Panc1 (cell line): Measurements from ENCODE around the gene B3GAT3. TPM values are rescaled to one million over a fixed set of nuclear protein-coding genes. Genes with fewer than 3 reads are reported as not detected.

Experiments
- ATAC-seq: fragments of 200-7000 bp; cut with Tn5 transposase; 2 replicates; pipeline ENCODE4 v1.9.1; 2020; ENCODE audit warnings: mild to moderate bottlenecking, moderate library complexity
- BruUV-seq: library from RNA; stranded (reverse); fragments of 400-500 nt; replicated peaks from 2 replicates; lab custom pipeline; 2021; lab: Mats Ljungman, UMichigan
- CTCF ChIA-PET: fragments of 300-600 bp; sonication (Branson Sonifier 250); formaldehyde crosslinking; loops from one replicate; lab custom pipeline; 2022; ENCODE audit warnings: antibody characterized with exemption; lab: Charles Lee
- POLR2A ChIA-PET: fragments of 300-600 bp; sonication (Branson Sonifier 250); formaldehyde crosslinking; loops from one replicate; lab custom pipeline; 2022; ENCODE audit warnings: antibody characterized with exemption; lab: Charles Lee
- DNase-seq: peaks from one replicate; pipeline ENCODE4 v3.0.0-alpha.2; 2010; ENCODE audit warnings: low read depth, low spot score
- H3K27ac ChIP-seq: 2 replicates; pipeline ENCODE4 v1.5.1; 2011; ENCODE audit warnings: mild to moderate bottlenecking, low read length, inconsistent platforms
- H3K27me3 ChIP-seq: fragments of 200-500 bp; sonication (Bioruptor generic); 2 replicates; pipeline ENCODE4 v1.6.0; 2014; ENCODE audit warnings: low read length, inconsistent platforms; ENCODE audit not compliant: control insufficient read depth, insufficient read depth
- H3K36me3 ChIP-seq: fragments of 200-500 bp; sonication (Bioruptor generic); 2 replicates; pipeline ENCODE4 v1.5.1; 2014; ENCODE audit warnings: inconsistent platforms, mild to moderate bottlenecking, low read length, moderate library complexity; ENCODE audit not compliant: control insufficient read depth, insufficient read depth
- H3K4me1 ChIP-seq: 2 replicates; pipeline ENCODE4 v1.5.1; 2011; ENCODE audit warnings: inconsistent platforms, mild to moderate bottlenecking, low read length, moderate library complexity; ENCODE audit not compliant: control insufficient read depth, insufficient read depth
- H3K4me3 ChIP-seq, 2 experiments: 2 replicates each; pipeline ENCODE4 v1.5.1; 2011 to 2012; ENCODE audit warnings: low read depth in 2 of 2, low read length in 2 of 2, mild to moderate bottlenecking in 2 of 2, inconsistent platforms in 1 of 2, moderate library complexity in 1 of 2
- H3K9me3 ChIP-seq: fragments of 200-500 bp; sonication (Bioruptor generic); 2 replicates; pipeline ENCODE4 v1.5.1; 2014; ENCODE audit warnings: low read depth, mild to moderate bottlenecking, inconsistent platforms, low read length, moderate library complexity; ENCODE audit not compliant: control insufficient read depth, insufficient read depth
- CTCF ChIP-seq: fragments of 450-650 bp; IDR thresholded peaks from 2 replicates; pipeline ENCODE4 v1.5.1; 2017; ENCODE audit warnings: mild to moderate bottlenecking
- POLR2AphosphoS5 ChIP-seq: IDR thresholded peaks from 2 replicates; pipeline ENCODE4 v1.6.1; 2012; ENCODE audit warnings: mild to moderate bottlenecking, low read depth, low read length, moderate library complexity
- REST ChIP-seq, 2 experiments: IDR thresholded peaks; 2 replicates each; pipeline ENCODE4 v1.6.1; 2011 to 2012; ENCODE audit warnings: low read depth in 2 of 2, control low read depth in 1 of 2, low read length in 1 of 2, mild to moderate bottlenecking in 1 of 2, moderate library complexity in 1 of 2; ENCODE audit not compliant: insufficient read depth in 1 of 2
- SIN3A ChIP-seq: IDR thresholded peaks from 2 replicates; pipeline ENCODE4 v1.6.1; 2012; ENCODE audit warnings: low read depth, mild to moderate bottlenecking, low read length, moderate library complexity, borderline replicate concordance; ENCODE audit not compliant: insufficient read depth
- TCF7L2 ChIP-seq: IDR thresholded peaks from 2 replicates; pipeline ENCODE4 v1.6.1; 2011; ENCODE audit warnings: mild to moderate bottlenecking, low read depth, low read length, inconsistent platforms
- in situ Hi-C: cut with HindIII; loops from 2 replicates; pipeline ENCODE4 v1.10.0; 2016; ENCODE audit warnings: low sequenced_read_pairs, low pct_unique_long_range_greater_than_20kb
- intact Hi-C: fragments of 100-400 bp; cut with micrococcal nuclease; formaldehyde crosslinking; loops from one replicate; pipeline ENCODE4 v1.10.0; 2022; ENCODE audit not compliant: unreplicated experiment
- total RNA-seq: library from RNA; stranded (reverse); gene quantifications from one replicate; pipeline ENCODE4 v1.2.1, GENCODE V29; 2021; ENCODE audit not compliant: unreplicated experiment

The B3GAT3 gene
- total RNA-seq, 1 experiment from 2014 or later = 68.2 TPM

GRCh38 chr11:62610403-62610802, 11.4 kb downstream of the B3GAT3 start:
- H3K27ac ChIP-seq = 0 out of 2 replicates have a peak overlapping the region, but pooled peaks have one; percentile 23
- ATAC-seq (no peak), DNase-seq (no peak)
- CTCF ChIA-PET = interaction anchor here (1.5 kb wide), 1 partner anchor 54 kb away, joined by 3 read pairs; the partner anchor contains the start of genes C11orf98 and CSKMT
- BruUV-seq = TSS peak; percentile 45
- H3K4me3 ChIP-seq = no peak overlapping the region
- intact Hi-C loops (no loop called here), in situ Hi-C loops (no loop called here)
- no peaks in the 10 kb centered on the region for H3K27me3 ChIP-seq
- H3K9me3 ChIP-seq = no peaks in the 10 kb centered on the region
- H3K4me1 ChIP-seq = peaks cover 21% of the 10 kb centered on the region
- no peak for TF ChIP-seq SIN3A
- no peak for TF ChIP-seq TCF7L2
- TF ChIP-seq POLR2AphosphoS5 = no peak
- no peak for TF ChIP-seq CTCF
- TF ChIP-seq REST (IDR thresholded peaks at IDR 0.05; ENCODE audit: insufficient read depth in 1 of 2, low read depth in 2 of 2, low read length in 1 of 2) = no peak
- no peaks in the 10 kb centered on the region; the same call in none of the 2 replicates for H3K36me3 ChIP-seq
- POLR2A ChIA-PET = interaction anchor here (1.3 kb wide), 1 partner anchor 55 kb away, joined by 3 read pairs; the partner anchor contains the start of genes C11orf98 and CSKMT

GRCh38 chr11:62608776-62609175, 13.0 kb downstream of the B3GAT3 start:
- no peaks in the 10 kb centered on the region for H3K9me3 ChIP-seq
- peaks cover 18% of the 10 kb centered on the region for H3K4me1 ChIP-seq
- H3K27me3 ChIP-seq = no peaks in the 10 kb centered on the region
- H3K27ac ChIP-seq = no peak overlapping the region
- H3K36me3 ChIP-seq = no peaks in the 10 kb centered on the region; the same call in none of the 2 replicates
- DNase-seq (no peak), ATAC-seq (no peak)
- BruUV-seq = no TSS peak
- CTCF ChIA-PET = no interaction called here
- POLR2A ChIA-PET = no interaction called here
- no peak overlapping the region for H3K4me3 ChIP-seq
- in situ Hi-C loops (no loop called here), intact Hi-C loops (no loop called here)
- TF ChIP-seq CTCF (no peak), TCF7L2 (no peak), REST (IDR thresholded peaks at IDR 0.05; ENCODE audit: insufficient read depth in 1 of 2, low read depth in 2 of 2, low read length in 1 of 2) (no peak), SIN3A (no peak), POLR2AphosphoS5 (no peak)
